Ovary (tissue), 3 donors: ENCODE data around the gene TNS4.

Experiments used
- POLR2A ChIP-seq: fragments of 450-650 bp; IDR thresholded peaks from one replicate; pipeline ENCODE4 v1.6.1; 2017; ENCODE audit warnings: antibody characterized with exemption, mild to moderate bottlenecking, moderate library complexity
- TF ChIP-seq, protein P1 (sequence below), 3 donors: fragments of 450-650 bp in 2 of 3; fragments of 200-600 bp in 1 of 3; IDR thresholded peaks; one replicate each; pipeline versions ENCODE4 v1.5.1 to v1.8.0; 2016 to 2022; ENCODE audit warnings: antibody characterized with exemption in 3 of 3, mild to moderate bottlenecking in 1 of 3
- donor health status: DM: no; HTN: no; CAD: no.

DNA sequence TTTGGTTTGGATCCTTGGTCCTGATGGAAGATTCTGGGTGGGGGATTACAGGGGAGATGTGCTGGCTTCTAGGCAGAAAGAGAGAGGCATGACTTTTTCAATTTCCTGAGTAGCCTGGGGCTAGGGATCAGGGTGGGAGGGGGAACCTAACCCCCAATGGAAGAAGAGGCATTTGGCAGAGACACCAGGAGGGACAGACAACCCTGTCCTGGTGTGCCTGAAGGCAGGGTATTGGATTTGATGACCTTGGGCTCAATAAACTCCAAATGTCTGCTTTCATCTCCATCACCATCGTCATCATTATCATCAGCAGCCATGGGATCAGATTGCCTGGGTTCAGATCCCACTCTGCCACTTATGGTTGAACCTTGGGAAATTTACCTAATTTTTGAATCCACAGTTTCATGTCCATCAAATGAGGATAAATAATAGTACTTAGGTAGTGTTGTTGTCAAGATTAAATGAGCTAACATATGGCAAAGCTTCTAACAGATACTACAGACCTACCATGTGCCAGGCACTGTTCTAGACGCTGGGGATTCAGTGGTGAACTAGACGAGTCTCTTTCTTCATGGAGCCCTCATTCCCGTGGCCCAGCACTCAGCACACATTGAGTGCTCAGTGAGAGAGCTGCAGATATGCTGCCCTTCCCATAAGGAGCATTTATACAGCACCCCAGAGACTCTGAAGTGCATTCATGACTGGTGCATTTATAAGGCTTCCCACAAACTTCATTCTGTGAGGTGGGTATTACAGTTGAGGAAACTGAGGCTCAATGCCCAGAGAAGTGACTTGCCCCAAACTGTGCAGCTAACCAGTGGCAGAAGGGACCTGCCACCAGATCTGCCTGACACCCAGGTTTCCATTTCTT lies 31.4 kb downstream of the TNS4 start:
- TF ChIP-seq, protein P1, sequence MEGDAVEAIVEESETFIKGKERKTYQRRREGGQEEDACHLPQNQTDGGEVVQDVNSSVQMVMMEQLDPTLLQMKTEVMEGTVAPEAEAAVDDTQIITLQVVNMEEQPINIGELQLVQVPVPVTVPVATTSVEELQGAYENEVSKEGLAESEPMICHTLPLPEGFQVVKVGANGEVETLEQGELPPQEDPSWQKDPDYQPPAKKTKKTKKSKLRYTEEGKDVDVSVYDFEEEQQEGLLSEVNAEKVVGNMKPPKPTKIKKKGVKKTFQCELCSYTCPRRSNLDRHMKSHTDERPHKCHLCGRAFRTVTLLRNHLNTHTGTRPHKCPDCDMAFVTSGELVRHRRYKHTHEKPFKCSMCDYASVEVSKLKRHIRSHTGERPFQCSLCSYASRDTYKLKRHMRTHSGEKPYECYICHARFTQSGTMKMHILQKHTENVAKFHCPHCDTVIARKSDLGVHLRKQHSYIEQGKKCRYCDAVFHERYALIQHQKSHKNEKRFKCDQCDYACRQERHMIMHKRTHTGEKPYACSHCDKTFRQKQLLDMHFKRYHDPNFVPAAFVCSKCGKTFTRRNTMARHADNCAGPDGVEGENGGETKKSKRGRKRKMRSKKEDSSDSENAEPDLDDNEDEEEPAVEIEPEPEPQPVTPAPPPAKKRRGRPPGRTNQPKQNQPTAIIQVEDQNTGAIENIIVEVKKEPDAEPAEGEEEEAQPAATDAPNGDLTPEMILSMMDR (IDR thresholded peaks at IDR 0.05) = no peak
- TF ChIP-seq POLR2A = no peak
